Measurements from ENCODE around the gene SPDEF.

SPDEF gene

GRCh38 chr6:34496103-34496685 lies 59.9 kb downstream of the SPDEF start:
- TF ChIP-seq CTCF (IDR thresholded peaks at IDR 0.05), result no peak
- H3K27ac ChIP-seq, result no peak overlapping the region
- H3K4me3 ChIP-seq, result no peak overlapping the region
- no peak for DNase-seq (ENCODE audit: low spot score)

GRCh38 chr6:34494973-34495372 lies 61.2 kb downstream of the SPDEF start:
- DNase-seq (ENCODE audit: low spot score), result no peak
- H3K27ac ChIP-seq, result no peak overlapping the region
- H3K4me3 ChIP-seq, result no peak overlapping the region
- no peak for TF ChIP-seq CTCF (IDR thresholded peaks at IDR 0.05)

GRCh38 chr6:34493344-34493743 lies 62.8 kb downstream of the SPDEF start:
- no peak for TF ChIP-seq CTCF (IDR thresholded peaks at IDR 0.05)
- H3K4me3 ChIP-seq, result no peak overlapping the region
- no peak overlapping the region for H3K27ac ChIP-seq
- no peak for DNase-seq (ENCODE audit: low spot score)

DNA sequence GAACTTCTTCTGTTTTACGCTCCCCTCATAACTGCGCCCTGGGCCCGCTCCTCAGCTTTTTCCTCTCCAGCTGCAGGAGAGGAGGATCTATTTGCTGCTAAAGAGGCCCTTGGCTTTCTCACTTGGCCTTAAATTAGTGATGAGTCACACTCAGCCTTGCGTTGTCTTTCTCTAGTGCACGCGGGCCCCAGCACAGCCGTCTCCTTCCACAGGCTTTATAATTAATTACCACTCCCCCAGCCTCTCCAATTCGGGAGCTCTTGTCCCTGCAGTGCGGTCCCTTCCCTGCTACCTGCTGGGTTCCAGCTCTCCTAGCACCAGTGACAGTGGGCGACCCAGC lies 65.1 kb downstream of the SPDEF start:
- Histone ChIP-seq H3K4me3 (no peak overlapping the region), H3K27ac (no peak overlapping the region)
- DNase-seq (ENCODE audit: low spot score), result no peak
- no peak for TF ChIP-seq CTCF (IDR thresholded peaks at IDR 0.05)

- DNase-seq (ENCODE audit: low spot score), result no peak
- TF ChIP-seq CTCF (IDR thresholded peaks at IDR 0.05), result no peak
- no peak overlapping the region for H3K27ac ChIP-seq
- H3K4me3 ChIP-seq, result no peak overlapping the region
Measured at GRCh38 chr6:34490390-34491090, 65.6 kb downstream of the SPDEF start.

GRCh38 chr6:34489207-34489805 lies 66.8 kb downstream of the SPDEF start:
- Histone ChIP-seq H3K4me3 (no peak overlapping the region), H3K27ac (no peak overlapping the region)
- TF ChIP-seq CTCF (IDR thresholded peaks at IDR 0.05), result no peak
- DNase-seq (ENCODE audit: low spot score), result no peak
